HG03066 (cell line): Measurements from ENCODE around the gene SLC34A1.
"Not testable (repeated sequence)": the region's sequence is repeated elsewhere in the genome, so short reads cannot be mapped to it uniquely, and the experiment has no call there.

ENCODE experiments used
- ATAC-seq: cut with Tn5 transposase; IDR thresholded peaks from one replicate; pipeline ENCODE4 v1.9.1; 2021; ENCODE audit warnings: low read depth; ENCODE audit not compliant: unreplicated experiment

SLC34A1 gene

GRCh38 chr5:177355162-177355867, 28.9 kb upstream of the SLC34A1 start:
- ATAC-seq, result no peak

GRCh38 chr5:177355868-177356168, 28.4 kb upstream of the SLC34A1 start:
- no peak for ATAC-seq

GRCh38 chr5:177356746-177357145, 27.5 kb upstream of the SLC34A1 start:
- ATAC-seq, result no peak

- peak; percentile 3 for ATAC-seq
These were observed 27.1 kb upstream of the SLC34A1 start for GRCh38 chr5:177357146-177357458.

- ATAC-seq, result peak; percentile 88
These were observed 26.5 kb upstream of the SLC34A1 start, which contains the start of gene RGS14 for GRCh38 chr5:177357459-177358351. RGS14 (plus strand) TSS chr5:177357924; CDS start chr5:177358025, 101 bp downstream.

- ATAC-seq, result no peak
These were observed 25.8 kb upstream of the SLC34A1 start for GRCh38 chr5:177358370-177358819.

- ATAC-seq, result no peak
These were observed 24.8 kb upstream of the SLC34A1 start for GRCh38 chr5:177359451-177359851.

GRCh38 chr5:177359860-177360259, 24.4 kb upstream of the SLC34A1 start:
- no peak for ATAC-seq

GRCh38 chr5:177360740-177361139, 23.5 kb upstream of the SLC34A1 start:
- ATAC-seq, result not testable (repeated sequence)

GRCh38 chr5:177361418-177362291, 22.6 kb upstream of the SLC34A1 start:
- no peak for ATAC-seq

- ATAC-seq, result no peak
These were observed 22.0 kb upstream of the SLC34A1 start for GRCh38 chr5:177362292-177362609.

- ATAC-seq, result peak; percentile 34
These were observed 21.4 kb upstream of the SLC34A1 start for GRCh38 chr5:177362610-177363507.

- ATAC-seq, result no peak
These were observed 20.7 kb upstream of the SLC34A1 start for GRCh38 chr5:177363565-177363964.

- ATAC-seq, result no peak
These were observed 19.9 kb upstream of the SLC34A1 start for GRCh38 chr5:177364159-177364962.

- ATAC-seq, result no peak
These were observed 18.2 kb upstream of the SLC34A1 start for GRCh38 chr5:177365845-177366527.

- ATAC-seq, result no peak
These were observed 17.5 kb upstream of the SLC34A1 start for GRCh38 chr5:177366528-177367322.

- no peak for ATAC-seq
These were observed 16.8 kb upstream of the SLC34A1 start for GRCh38 chr5:177367323-177367848.
